Measurements from ENCODE around the gene ALLC.

Gene ALLC

DNA sequence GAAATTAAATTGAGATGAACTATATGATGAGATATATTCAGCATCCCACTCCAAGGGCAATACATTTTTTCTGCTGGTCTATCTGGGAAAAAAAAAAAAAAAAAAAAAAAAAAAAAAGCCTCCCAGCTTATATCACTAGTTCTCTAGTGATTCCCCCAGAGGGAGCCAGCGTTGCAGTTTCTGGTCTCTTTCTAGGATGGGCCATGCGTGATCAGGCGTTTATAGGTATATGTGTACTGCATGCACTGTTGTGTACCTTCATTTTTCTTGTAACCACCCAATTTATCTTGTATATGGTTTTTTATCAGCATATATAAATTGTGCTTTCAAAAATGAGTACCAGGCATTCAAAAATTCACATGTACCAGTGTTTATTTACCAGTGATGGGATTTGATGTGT is 80.5 kb downstream of the ALLC start:
- TF ChIP-seq TAF1 (IDR thresholded peaks at IDR 0.05; ENCODE audit: borderline replicate concordance, insufficient read depth, low read length), result no peak
- no peak for TF ChIP-seq POLR2AphosphoS5 (IDR thresholded peaks at IDR 0.05; ENCODE audit: low read depth, low read length)
- no peak for TF ChIP-seq FOXP2 (optimal IDR thresholded peaks at IDR 0.05; ENCODE audit: borderline replicate concordance, extremely low read depth, extremely low read length, insufficient read depth)
- no peak for TF ChIP-seq SIN3A (IDR thresholded peaks at IDR 0.05; ENCODE audit: borderline replicate concordance, insufficient read depth, low read length)
- TF ChIP-seq, protein P1, sequence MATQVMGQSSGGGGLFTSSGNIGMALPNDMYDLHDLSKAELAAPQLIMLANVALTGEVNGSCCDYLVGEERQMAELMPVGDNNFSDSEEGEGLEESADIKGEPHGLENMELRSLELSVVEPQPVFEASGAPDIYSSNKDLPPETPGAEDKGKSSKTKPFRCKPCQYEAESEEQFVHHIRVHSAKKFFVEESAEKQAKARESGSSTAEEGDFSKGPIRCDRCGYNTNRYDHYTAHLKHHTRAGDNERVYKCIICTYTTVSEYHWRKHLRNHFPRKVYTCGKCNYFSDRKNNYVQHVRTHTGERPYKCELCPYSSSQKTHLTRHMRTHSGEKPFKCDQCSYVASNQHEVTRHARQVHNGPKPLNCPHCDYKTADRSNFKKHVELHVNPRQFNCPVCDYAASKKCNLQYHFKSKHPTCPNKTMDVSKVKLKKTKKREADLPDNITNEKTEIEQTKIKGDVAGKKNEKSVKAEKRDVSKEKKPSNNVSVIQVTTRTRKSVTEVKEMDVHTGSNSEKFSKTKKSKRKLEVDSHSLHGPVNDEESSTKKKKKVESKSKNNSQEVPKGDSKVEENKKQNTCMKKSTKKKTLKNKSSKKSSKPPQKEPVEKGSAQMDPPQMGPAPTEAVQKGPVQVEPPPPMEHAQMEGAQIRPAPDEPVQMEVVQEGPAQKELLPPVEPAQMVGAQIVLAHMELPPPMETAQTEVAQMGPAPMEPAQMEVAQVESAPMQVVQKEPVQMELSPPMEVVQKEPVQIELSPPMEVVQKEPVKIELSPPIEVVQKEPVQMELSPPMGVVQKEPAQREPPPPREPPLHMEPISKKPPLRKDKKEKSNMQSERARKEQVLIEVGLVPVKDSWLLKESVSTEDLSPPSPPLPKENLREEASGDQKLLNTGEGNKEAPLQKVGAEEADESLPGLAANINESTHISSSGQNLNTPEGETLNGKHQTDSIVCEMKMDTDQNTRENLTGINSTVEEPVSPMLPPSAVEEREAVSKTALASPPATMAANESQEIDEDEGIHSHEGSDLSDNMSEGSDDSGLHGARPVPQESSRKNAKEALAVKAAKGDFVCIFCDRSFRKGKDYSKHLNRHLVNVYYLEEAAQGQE (IDR thresholded peaks at IDR 0.05; ENCODE audit: insufficient read depth in 1 of 2, low read depth in 2 of 2, low read length in 2 of 2), result no peak

DNA sequence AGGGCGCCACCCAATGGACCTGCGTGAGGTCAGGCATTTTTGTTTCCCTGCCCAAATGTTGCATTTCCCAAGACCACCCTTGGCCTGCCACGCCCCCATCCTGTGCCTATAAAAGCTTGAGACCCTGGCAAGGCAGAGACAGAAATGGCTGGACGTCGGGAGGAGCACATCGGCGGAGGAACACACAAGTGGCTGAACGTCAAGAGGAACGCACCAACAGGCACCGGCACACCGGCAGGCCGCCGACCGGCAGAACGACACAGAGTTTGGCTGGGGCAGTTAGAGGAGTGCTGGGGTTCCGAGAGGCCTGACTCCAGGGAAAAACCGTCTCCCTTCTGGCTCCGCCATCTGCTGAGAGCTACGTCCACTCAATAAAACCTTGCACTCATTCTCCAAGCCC is 81.3 kb downstream of the ALLC start:
- TF ChIP-seq, protein P1 (IDR thresholded peaks at IDR 0.05; ENCODE audit: insufficient read depth in 1 of 2, low read depth in 2 of 2, low read length in 2 of 2), result no peak
- no peak for TF ChIP-seq TAF1 (IDR thresholded peaks at IDR 0.05; ENCODE audit: borderline replicate concordance, insufficient read depth, low read length)
- no peak for TF ChIP-seq POLR2AphosphoS5 (IDR thresholded peaks at IDR 0.05; ENCODE audit: low read depth, low read length)
- TF ChIP-seq FOXP2 (optimal IDR thresholded peaks at IDR 0.05; ENCODE audit: borderline replicate concordance, extremely low read depth, extremely low read length, insufficient read depth), result no peak
- no peak for TF ChIP-seq SIN3A (IDR thresholded peaks at IDR 0.05; ENCODE audit: borderline replicate concordance, insufficient read depth, low read length)

DNA sequence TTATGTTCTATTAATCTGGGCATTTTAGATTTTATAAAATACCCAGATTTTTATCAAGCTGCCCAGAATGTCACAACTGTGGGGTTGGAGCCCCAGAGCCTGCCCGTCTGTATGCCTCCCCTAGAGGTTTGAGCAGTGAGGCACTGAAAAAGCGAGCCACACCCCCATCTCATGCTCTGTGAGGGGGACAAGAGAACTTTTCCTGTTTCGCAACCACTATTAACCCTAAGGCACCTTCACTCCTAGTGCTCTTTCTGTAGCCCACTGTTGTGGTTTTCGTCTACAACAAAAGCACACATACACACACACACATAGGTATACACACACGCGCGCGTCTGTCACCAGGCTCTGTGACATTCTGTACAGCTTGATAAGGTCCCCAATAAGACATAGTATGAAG is 83.4 kb downstream of the ALLC start:
- no peak for TF ChIP-seq TAF1 (IDR thresholded peaks at IDR 0.05; ENCODE audit: borderline replicate concordance, insufficient read depth, low read length)
- TF ChIP-seq SIN3A (IDR thresholded peaks at IDR 0.05; ENCODE audit: borderline replicate concordance, insufficient read depth, low read length), result no peak
- TF ChIP-seq, protein P1 (IDR thresholded peaks at IDR 0.05; ENCODE audit: insufficient read depth in 1 of 2, low read depth in 2 of 2, low read length in 2 of 2), result no peak
- no peak for TF ChIP-seq POLR2AphosphoS5 (IDR thresholded peaks at IDR 0.05; ENCODE audit: low read depth, low read length)
- no peak for TF ChIP-seq FOXP2 (optimal IDR thresholded peaks at IDR 0.05; ENCODE audit: borderline replicate concordance, extremely low read depth, extremely low read length, insufficient read depth)

DNA sequence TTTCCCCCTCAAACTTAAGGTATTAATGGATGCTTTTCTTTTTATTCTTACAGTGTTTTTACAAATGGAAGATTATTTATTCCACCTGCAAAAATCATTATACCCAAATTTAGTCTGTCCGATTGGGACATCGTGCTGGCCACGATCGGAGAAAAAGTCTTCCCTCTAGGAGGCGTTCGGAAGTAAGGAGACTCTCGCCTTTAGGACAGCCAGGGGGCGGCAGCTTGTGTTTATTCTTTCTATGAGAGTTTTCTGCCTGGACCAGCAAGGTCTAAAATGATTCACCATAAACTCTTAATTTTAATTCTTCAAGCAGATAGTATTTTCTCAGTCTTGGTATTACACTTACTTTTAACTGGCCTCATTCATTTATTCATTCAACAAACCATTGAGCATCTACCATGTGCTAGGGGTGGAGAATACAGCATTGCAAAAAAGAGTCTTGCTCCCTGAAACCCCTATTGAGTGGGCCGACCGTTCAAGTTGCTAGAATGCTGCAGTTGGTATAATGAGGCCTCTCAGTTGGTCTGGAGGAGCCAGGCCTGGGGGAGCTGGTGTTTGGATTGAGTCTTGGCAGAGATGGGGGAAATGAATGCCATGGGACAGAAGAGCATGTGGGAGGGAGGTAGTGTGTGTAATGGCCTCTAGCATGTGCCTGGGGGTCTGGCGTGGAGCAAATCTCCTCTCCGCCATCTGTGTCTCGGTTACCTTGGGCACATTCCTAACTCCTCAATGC is 84.0 kb downstream of the ALLC start:
- TF ChIP-seq FOXP2 (optimal IDR thresholded peaks at IDR 0.05; ENCODE audit: borderline replicate concordance, extremely low read depth, extremely low read length, insufficient read depth) (no peak), TAF1 (IDR thresholded peaks at IDR 0.05; ENCODE audit: borderline replicate concordance, insufficient read depth, low read length) (no peak), SIN3A (IDR thresholded peaks at IDR 0.05; ENCODE audit: borderline replicate concordance, insufficient read depth, low read length) (no peak)
- TF ChIP-seq, protein P1 (IDR thresholded peaks at IDR 0.05; ENCODE audit: insufficient read depth in 1 of 2, low read depth in 2 of 2, low read length in 2 of 2), result no peak
